GM12872 (cell line): ENCODE results near the gene SMPD3.

Source experiments
- TF ChIP-seq, protein P1 (sequence below): IDR thresholded peaks from 3 replicates; pipeline ENCODE4 v1.5.1; 2011; ENCODE audit warnings: low read depth, mild to moderate bottlenecking, low read length, moderate library complexity; ENCODE audit not compliant: insufficient read depth

The SMPD3 gene

DNA sequence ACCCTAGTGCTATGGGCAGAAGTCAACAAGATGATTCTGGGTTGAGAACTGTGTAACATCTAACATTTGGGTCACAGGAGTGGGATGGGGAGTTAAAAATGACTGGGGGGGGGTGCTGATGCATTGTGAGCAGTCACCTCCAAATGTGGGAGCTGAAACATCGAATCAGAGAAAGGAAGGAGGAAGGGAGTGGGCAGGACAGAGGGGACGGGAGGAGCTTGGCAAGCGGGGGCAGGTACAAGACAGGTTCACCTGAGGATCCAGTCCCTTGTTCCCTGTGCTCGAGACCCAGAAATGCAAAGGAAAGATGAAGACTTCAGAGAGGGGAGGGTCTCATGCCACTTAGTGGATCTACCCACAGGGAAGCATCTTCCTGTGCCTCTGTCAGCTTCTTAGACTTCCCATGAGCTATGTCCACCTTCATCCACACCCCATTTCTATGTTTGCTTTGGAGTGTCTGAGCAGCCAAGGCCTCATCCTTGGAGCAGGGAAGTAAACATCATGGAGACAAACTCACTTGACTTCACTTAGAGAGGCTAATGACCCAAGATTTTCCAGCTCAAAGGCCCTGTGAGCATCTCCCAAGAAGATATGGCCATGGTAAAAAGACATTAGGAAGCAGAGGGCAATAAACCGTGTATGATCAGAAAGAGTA, 20.5 kb downstream of the SMPD3 start:
- TF ChIP-seq, protein P1, sequence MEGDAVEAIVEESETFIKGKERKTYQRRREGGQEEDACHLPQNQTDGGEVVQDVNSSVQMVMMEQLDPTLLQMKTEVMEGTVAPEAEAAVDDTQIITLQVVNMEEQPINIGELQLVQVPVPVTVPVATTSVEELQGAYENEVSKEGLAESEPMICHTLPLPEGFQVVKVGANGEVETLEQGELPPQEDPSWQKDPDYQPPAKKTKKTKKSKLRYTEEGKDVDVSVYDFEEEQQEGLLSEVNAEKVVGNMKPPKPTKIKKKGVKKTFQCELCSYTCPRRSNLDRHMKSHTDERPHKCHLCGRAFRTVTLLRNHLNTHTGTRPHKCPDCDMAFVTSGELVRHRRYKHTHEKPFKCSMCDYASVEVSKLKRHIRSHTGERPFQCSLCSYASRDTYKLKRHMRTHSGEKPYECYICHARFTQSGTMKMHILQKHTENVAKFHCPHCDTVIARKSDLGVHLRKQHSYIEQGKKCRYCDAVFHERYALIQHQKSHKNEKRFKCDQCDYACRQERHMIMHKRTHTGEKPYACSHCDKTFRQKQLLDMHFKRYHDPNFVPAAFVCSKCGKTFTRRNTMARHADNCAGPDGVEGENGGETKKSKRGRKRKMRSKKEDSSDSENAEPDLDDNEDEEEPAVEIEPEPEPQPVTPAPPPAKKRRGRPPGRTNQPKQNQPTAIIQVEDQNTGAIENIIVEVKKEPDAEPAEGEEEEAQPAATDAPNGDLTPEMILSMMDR, result no peak

DNA sequence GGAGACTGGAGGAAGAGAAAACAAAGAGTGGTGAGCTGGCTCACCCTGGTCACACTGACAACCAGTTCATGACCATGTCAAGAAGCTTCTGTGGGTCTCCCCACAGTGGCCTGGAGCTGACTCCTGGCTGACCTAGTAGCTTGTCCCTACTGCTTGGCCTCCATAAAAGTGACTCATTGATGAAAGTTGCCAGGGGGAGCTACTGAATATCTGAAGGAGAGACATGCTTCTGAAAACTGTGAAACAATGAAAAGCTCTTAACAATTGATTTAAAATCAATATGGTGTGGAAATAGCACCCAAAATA, 22.0 kb downstream of the SMPD3 start:
- TF ChIP-seq, protein P1, result no peak

DNA sequence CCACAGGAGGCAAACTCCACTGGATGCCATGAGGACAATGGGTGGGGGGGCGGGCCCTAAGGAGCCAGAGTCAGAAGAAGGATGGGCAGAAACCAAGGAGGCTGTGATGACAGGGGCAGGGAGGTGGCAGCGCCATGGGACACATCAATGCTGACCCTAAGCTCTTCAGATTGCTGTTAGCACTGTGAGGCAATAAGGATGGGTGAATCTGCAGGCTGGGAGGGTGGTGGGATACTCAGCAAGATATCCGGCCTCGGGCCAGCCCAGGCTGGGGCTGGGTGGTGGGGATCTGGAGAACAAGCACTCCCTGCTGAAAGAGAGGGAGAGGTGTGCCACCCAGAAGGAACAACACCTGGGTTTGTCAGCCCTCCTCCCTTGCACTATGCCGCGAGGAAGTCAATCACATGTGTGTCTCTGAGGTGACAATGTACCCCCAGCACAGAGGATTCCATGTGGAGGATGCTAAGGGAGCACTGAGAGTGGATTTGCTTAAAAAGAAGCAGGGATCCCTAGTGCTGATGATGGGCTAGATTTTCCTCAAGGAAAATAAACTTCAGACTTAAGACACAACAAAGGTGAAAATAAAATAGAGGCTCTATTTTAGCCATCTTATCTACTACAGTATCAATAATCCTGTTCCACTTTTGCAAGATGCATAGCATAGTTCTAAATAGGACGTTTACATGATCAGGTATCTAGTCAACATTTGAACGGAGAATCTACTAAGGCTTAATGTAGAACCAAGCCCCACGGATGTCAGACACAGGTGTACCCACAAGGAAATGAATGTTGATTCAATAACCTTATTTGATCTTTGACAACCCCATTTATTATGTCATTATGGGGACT, 22.6 kb downstream of the SMPD3 start:
- TF ChIP-seq, protein P1, result no peak

DNA sequence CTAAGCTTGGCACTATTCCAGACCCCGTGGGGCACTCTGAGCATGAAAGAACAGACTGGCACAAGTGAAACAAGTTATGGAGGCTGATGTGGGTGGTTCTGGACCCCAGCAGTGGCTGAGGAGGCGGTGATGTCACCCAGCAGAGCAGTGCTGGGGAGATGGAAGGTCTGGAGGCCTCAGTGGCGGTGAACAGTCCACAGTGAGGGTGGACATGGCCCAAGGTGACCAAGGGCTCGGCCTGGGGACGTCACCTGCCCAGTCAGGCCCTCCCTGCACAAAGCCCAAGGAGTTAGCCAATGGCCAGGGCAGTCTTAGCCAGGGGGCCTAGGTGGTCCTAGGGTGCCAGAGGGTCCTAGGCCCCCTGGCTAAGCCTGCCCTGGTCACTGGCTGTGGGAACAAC, 24.5 kb downstream of the SMPD3 start:
- TF ChIP-seq, protein P1, result no peak

DNA sequence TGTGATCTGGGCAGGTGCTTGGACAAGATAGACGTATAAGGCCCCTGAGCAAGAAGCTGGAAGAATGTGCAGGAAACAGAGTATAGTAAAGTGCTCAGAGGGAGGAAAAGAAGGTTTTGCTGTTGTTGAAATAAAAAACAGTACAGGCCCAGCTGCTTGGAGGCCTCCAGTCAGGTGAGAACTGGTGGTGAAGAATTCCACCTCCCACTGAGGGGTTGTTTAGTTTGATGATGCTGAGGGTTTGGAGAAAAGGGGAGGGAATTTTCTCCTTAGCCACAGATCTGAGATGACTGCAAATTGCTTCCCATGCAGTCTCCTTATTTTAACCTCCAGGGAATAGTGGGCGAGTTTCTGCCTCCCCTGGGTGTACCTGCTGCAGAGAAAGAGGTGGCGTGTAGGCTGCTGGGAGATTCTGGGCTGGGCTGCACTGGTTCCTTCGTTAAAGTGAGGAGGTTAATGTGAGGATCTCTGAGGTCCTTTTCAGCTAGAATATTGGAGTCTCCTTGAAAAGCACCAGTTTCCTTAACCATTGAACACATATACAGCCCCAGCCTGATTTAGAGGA, 25.8 kb downstream of the SMPD3 start:
- TF ChIP-seq, protein P1, result no peak

DNA sequence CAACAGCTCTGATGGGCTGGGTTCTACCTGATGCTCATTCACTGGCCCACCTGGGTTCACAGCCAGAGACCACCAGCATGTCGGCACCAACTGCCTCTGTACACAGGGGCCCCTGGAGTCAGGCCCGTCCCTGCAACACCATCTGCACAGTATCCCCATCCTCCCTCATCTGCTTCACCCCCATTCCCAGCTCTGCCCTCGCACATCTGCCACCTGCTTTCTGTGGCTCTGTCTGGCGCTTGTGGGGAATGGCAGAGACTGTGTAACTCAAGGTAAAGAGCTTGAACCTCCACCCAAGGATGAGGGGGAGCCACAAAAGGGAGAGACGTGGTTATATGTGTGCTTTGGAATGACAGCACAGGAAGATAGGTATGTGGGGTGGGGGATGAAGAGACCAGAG, 27.2 kb downstream of the SMPD3 start:
- TF ChIP-seq, protein P1, result no peak

DNA sequence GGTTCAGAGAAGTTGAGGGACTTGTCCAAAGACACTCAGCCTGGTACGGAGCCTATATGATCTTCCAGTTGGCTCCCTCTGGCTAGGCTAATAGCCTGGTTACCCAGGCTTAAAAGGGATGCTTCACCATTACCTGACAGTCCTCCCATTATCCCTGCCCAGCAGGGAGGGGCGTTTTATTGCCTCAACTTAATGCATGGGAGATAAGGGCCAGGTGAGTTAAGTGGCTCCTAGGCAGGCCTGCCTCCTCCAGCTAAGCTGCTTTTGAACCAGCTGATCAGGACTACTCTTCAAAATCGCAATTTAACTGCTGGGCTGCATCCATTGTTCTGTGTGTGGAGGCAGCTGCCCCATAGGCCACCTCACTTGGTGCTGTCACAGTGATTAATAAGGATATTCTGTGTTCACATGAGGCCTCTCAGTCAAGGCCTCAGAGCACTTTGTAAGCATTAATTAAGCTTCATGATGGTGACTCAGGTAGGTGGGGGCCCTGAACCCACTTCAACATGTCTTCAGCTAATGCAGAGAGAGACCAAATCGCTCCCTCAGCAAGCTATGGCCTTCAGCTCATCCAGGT, 27.9 kb downstream of the SMPD3 start:
- TF ChIP-seq, protein P1, result no peak
